Measurements from ENCODE around the gene TAB2. TPM values are rescaled to one million over a fixed set of nuclear protein-coding genes. Genes with fewer than 3 reads are reported as not detected.

The TAB2 gene
- total RNA-seq, 1 donor from 2014 or later = 17.7 TPM

DNA sequence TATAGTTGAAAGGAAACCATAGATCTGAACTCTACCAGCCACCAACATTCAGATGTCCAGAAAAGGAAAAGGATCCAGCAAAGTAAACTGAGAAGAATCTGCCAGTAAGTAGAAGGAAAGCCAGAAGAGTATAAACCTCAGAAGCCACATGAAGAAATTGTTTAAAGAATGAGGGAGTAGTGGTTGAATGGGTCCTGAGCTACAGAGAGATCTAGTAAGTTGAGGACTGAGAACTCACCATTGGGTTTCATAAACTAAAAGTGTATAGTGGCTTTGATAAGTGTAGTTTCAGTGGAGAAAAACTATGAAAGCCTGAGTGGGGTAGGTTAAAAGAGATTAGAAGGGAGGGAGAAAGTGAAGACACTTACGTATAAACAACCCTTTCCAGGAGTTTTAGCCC lies 50.6 kb downstream of the TAB2 start:
- no peak for DNase-seq (ENCODE audit: low read depth, low spot score)

DNA sequence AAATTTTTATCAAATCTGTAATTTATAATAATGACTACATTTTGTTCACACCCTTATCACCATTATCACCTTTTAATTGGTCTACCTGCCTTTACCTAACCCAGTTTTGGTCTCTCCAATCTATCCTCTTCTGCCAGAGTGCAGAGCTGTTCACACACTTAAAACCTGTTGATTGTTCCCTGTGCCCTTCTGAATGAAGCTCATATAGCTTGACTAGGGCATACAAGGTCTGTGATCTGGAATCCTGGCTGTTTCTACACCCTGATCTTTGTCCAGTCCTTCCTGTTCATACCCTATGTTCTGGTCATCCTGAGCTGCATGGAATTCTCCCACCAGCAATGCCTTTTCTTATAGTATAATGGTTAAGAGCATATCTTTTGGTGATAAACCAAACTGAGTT lies 53.6 kb downstream of the TAB2 start:
- DNase-seq (ENCODE audit: low read depth, low spot score) = no peak

DNA sequence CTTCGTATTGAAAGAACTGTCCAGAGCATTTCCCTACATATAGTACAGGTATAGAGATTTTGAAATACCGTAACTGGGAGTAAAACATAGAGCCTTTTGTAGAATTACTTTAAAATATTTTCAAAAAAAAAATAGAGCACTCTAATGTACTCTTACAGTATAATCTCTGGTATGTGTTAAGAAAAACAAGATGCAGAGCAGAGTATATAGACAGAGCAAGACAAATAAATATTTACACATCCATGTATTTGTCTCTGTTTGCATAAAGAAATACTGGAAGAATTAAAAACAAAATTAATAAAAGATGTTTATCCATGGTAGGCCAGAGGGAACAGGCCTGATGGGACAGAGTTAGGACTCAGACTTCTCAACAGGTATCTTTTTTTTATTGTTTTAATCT lies 54.5 kb downstream of the TAB2 start:
- no peak for DNase-seq (ENCODE audit: low read depth, low spot score)

DNA sequence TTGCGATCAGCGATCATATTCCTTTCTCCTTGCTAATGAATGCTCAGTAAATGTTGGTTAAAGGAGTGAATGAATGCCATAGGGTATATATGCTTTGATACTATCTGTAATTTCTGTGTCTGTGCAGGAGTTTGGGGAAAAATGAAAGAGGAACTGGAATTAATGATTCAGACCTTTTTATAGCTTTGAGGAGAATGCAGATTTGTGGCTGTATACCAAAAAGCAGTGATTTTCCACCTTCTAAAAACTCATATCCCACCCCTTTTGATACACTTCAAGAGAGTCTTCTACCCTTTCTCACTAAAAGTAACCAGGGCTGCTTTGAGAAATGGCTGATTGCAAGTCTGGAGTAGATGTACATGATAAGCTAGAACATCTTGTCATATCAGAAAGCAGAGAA lies 56.0 kb downstream of the TAB2 start:
- DNase-seq (ENCODE audit: low read depth, low spot score) = no peak

DNA sequence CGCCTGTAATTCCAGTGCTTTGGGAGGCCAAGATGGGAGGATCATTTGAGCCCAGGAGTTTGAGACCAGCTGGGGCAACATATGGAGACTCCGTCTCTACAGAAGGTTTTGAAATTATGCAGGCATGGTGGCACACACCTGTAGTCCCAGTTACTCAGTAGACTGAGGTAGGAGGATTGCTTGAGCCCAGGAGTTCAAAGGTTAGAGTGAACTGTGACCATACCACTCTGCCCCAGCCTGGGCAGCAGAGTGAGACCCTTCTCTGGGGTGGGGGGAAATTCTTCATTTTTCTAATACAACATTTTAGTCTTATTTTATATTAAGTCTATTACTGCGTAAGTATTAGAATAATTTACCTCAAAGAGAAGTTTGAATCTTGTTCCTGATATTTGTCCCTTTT lies 62.5 kb downstream of the TAB2 start:
- no peak for DNase-seq (ENCODE audit: low read depth, low spot score)

DNA sequence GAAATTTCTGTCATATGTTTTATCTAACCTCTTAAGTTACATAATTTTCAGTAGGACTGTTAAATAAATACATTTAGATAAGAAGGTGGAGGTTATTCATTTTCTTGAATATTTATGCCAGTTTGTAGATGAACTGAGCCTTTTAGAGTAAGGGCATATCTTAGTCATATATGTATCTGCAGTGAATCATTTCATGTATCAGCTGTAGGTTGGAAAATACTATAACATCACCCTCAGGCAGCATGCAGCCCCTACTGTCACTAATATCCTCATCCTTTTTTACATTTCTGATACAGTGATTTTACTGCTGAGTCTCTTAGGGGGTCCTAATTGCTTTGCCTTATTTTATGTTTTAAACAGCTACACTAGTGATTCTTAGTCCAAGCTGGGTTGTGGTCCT lies 63.0 kb downstream of the TAB2 start:
- DNase-seq (ENCODE audit: low read depth, low spot score) = no peak

- DNase-seq (ENCODE audit: low read depth, low spot score) = no peak
These were observed 65.9 kb downstream of the TAB2 start for GRCh38 chr6:149383371-149383770.

DNA sequence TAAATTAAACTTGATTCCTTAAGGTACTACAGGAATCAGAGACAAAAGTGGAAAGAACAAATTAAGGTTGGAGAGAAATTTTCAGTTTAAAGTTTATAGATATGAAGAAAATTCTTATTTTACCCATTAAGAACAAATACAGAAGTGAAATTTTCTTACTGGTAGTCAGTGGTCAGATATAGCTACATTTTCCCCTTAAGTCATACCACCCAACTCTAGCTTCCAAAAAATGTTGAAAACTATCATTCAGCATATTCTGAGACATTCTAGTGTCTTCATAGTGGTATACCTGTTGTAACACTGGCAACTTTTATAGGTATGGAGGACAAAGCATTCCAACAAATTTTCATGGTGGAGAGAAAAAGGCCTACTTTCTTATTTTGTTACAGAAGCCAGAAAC lies 67.0 kb downstream of the TAB2 start:
- no peak for DNase-seq (ENCODE audit: low read depth, low spot score)

DNA sequence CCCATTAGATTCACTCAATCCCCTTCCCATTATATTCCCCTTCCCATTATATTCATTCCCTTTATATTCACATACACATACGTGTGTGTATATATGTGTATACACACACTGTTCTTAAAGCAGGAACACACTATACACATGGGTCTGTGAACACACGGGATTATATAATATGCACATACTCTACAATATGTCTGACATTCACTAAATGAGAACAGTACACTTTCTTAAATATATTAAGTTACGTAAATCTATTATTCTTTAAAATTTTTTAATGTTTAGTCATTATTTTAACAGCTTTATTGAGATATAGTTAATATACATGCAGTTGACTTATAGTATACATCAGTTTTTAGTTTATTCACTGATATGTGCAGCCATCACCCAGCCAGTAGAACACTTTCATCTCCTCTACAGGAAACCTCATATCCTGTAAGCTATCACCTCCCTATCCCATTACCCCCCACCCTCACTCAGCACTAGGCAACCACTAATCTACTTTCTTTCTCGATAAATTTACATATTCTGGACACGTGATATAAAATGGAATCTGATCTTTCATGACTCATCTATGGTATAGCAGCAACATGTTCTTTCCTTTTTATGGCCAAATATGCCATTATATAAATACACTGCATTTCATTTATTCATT lies 68.6 kb downstream of the TAB2 start:
- DNase-seq (ENCODE audit: low read depth, low spot score) = no peak

GRCh38 chr6:149387779-149388512 lies 70.4 kb downstream of the TAB2 start:
- DNase-seq (ENCODE audit: low read depth, low spot score) = no peak

GRCh38 chr6:149389509-149390297 lies 72.2 kb downstream of the TAB2 start:
- no peak for DNase-seq (ENCODE audit: low read depth, low spot score)

- no peak for DNase-seq (ENCODE audit: low read depth, low spot score)
These were observed 74.6 kb downstream of the TAB2 start for GRCh38 chr6:149392093-149392492.

- DNase-seq (ENCODE audit: low read depth, low spot score) = no peak
These were observed 75.0 kb downstream of the TAB2 start for GRCh38 chr6:149392535-149392934.

DNA sequence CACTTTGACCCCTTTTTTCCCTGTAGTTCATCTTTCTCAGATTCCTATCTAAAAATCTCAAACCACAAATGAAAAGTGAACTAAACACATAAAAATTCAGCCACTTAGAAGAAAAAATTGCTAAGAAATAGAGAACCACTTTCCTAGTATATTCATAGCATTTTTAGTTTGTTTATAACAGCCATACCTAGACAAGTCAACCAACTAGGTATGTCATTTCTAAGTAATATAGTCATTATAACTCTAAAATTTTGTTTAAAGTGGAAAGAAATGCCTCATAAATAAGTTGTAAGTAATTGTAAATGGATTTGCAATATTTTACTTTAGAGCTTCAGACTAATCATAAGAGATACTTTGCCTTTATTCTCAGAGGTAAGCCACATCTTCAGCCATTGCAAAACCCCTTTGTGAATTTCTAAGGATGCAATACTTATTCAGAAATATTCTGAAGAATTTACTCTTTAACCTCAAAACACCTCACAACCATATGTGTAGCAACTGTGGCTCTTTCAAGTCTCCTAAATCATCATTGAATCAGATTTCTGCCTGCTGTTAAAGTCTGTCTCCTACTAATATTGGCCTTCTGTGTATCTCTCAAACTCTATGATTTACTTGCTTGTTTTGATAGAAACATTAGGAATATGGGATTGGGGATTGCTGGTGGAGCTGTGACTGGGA lies 75.6 kb downstream of the TAB2 start:
- no peak for DNase-seq (ENCODE audit: low read depth, low spot score)

- DNase-seq (ENCODE audit: low read depth, low spot score) = no peak
These were observed 77.7 kb downstream of the TAB2 start for GRCh38 chr6:149395185-149395584.

DNA sequence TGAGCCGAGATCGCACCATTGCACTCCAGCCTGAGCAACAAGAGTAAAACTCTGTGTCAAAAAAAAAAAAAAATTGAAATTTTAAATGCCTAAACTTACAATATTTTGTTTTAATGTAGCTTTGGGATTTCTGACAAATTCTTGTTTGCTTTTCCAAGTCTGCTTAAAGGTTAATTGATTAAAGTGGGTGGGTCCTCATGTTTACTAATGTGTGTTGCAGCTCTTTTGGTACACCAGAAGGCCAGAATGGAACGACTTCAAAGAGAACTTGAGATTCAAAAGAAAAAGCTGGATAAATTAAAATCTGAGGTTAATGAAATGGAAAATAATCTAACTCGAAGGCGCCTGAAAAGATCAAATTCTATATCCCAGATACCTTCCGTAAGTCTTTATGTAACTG lies 79.9 kb downstream of the TAB2 start:
- no peak for DNase-seq (ENCODE audit: low read depth, low spot score)

DNA sequence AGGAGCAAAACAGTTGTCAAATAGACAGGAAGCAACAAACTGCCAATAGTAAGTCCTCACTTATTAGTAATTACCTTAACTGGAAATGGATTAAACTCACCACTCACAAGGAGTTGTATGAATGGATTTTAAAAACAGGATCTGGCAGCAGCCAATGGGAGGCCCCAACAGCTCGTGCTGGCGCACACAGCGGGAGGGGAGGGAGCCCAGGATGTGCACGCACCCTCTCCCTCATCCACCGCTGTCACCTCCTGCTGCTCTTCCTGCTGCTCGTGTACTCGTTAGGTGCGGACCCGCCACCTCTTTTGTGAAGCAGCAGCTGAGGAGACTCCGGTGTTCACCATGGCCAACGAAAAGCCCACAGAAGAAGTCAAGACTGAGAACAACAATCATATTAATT lies 82.5 kb downstream of the TAB2 start, which contains the start of gene SUMO4:
Gene SUMO4 (plus strand): TSS at position 213 of the 400 bp plus-strand sequence. CDS start 130 bp downstream, at position 343.
- no peak for DNase-seq (ENCODE audit: low read depth, low spot score)

GRCh38 chr6:149403534-149403933 lies 86.0 kb downstream of the TAB2 start:
- no peak for DNase-seq (ENCODE audit: low read depth, low spot score)

- DNase-seq (ENCODE audit: low read depth, low spot score) = no peak
These were observed 88.6 kb downstream of the TAB2 start for GRCh38 chr6:149405823-149406765.

GRCh38 chr6:149409617-149410016 lies 92.1 kb downstream of the TAB2 start:
- no peak for DNase-seq (ENCODE audit: low read depth, low spot score)

DNA sequence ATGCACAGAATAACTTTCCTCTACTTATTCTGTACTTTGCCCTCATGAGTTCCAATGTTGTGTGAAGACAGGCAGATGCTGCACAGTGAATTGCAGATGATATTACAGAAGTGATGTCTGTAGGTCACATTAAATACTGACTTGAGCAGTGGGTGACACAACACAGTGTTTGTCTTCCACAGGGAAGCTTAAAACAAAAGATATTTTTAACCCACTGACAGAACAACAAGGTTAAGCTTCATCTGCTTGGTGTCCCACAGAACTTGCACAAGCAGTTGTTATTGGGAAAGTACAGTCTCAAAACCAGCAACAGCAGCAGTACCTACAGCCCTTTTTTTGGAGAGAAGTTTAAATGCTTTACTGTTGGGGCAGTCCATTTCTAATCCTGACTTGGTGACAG lies 93.0 kb downstream of the TAB2 start:
- no peak for DNase-seq (ENCODE audit: low read depth, low spot score)
